SK-N-SH (cell line): ENCODE measurements around the gene LHFPL6. TPM values are rescaled to one million over a fixed set of nuclear protein-coding genes. Genes with fewer than 3 reads are reported as not detected.
A peak's percentile ranks its signal among the peaks of the same experiment; 100 is the strongest.

Experiments
- CTCF ChIA-PET: fragments of 300-600, 350-600 bp; formaldehyde crosslinking; extraction: SDS; loops from one replicate; lab custom pipeline; 2021; lab: Yijun Ruan, JAX
- POLR2A ChIA-PET: fragments of 350-600 bp; sonication (Branson Sonifier 250); formaldehyde crosslinking; extraction: SDS; loops from one replicate; lab custom pipeline; 2020; ENCODE audit warnings: antibody characterized with exemption, inconsistent platforms; lab: Yijun Ruan, JAX
- DNase-seq: peaks from one replicate; pipeline ENCODE4 v3.0.0; 2012
- H2AFZ ChIP-seq: fragments of 200-600 bp; sonication (generic); 2 replicates; pipeline ENCODE4 v1.8.1; 2016; ENCODE audit warnings: antibody characterized with exemption, mild to moderate bottlenecking, low read depth
- H3F3A ChIP-seq: fragments of 200-600 bp; sonication (generic); replicated peaks from 2 replicates; pipeline ENCODE3; 2016; ENCODE audit warnings: antibody characterized with exemption, mild to moderate bottlenecking; ENCODE audit not compliant: insufficient read depth
- H3K27ac ChIP-seq, 2 experiments: fragments of 200-500 bp in 1 of 2; fragments of 200-600 bp in 1 of 2; sonication (Bioruptor generic) in 1 of 2; sonication (generic), shearing (Covaris generic) in 1 of 2; 2 replicates each; pipeline versions ENCODE4 v1.5.1 to v1.6.1; 2014 to 2016; ENCODE audit warnings: low read depth in 2 of 2, inconsistent platforms in 1 of 2, low read length in 1 of 2, mild to moderate bottlenecking in 1 of 2, mixed read lengths in 1 of 2
- H3K27me3 ChIP-seq: fragments of 200-600 bp; sonication (generic), shearing (Covaris generic); 2 replicates; pipeline ENCODE4 v1.6.1; 2016; ENCODE audit warnings: mixed run types; ENCODE audit not compliant: insufficient read depth
- H3K36me3 ChIP-seq, 2 experiments: fragments of 200-500 bp in 1 of 2; fragments of 200-600 bp in 1 of 2; sonication (Bioruptor generic) in 1 of 2; sonication (generic) in 1 of 2; replicated peaks in 1 of 2; 2 replicates each; pipeline versions ENCODE3 to v1.5.1; 2014 to 2016; ENCODE audit warnings: low read length in 1 of 2, mild to moderate bottlenecking in 1 of 2; ENCODE audit not compliant: insufficient read depth in 2 of 2, control insufficient read depth in 1 of 2
- H3K4me1 ChIP-seq, 2 experiments: fragments of 200-500 bp in 1 of 2; fragments of 200-600 bp in 1 of 2; sonication (Bioruptor generic) in 1 of 2; sonication (generic), shearing (Covaris generic) in 1 of 2; 2 replicates each; pipeline versions ENCODE4 v1.5.1 to v1.6.1; 2014 to 2016; ENCODE audit warnings: low read depth in 1 of 2, low read length in 1 of 2, mixed run types in 1 of 2; ENCODE audit not compliant: insufficient read depth in 2 of 2, control insufficient read depth in 1 of 2
- H3K4me2 ChIP-seq: fragments of 200-600 bp; sonication (generic), shearing (Covaris generic); 2 replicates; pipeline ENCODE4 v1.6.1; 2017; ENCODE audit warnings: mixed run types
- H3K4me3 ChIP-seq, 2 experiments: fragments of 200-500 bp in 1 of 2; fragments of 200-600 bp in 1 of 2; sonication (Bioruptor generic) in 1 of 2; sonication (generic), shearing (Covaris generic) in 1 of 2; 2 replicates each; pipeline versions ENCODE4 v1.5.1 to v1.8.1; 2014 to 2016; ENCODE audit warnings: low read depth in 2 of 2, inconsistent platforms in 1 of 2, low read length in 1 of 2, mild to moderate bottlenecking in 1 of 2, mixed read lengths in 1 of 2, moderate library complexity in 1 of 2
- H3K79me2 ChIP-seq: fragments of 200-600 bp; sonication (generic); 2 replicates; pipeline ENCODE4 v1.8.1; 2017; ENCODE audit warnings: mild to moderate bottlenecking; ENCODE audit not compliant: insufficient read depth
- H3K9ac ChIP-seq: fragments of 200-600 bp; sonication (generic); 2 replicates; pipeline ENCODE4 v1.6.1; 2017; ENCODE audit warnings: mixed run types
- H3K9me2 ChIP-seq: fragments of 200-600 bp; sonication (generic); 2 replicates; pipeline ENCODE4 v1.6.1; 2017; ENCODE audit warnings: mixed run types
- H3K9me3 ChIP-seq: fragments of 200-600 bp; sonication (generic); 2 replicates; pipeline ENCODE4 v1.6.1; 2017; ENCODE audit warnings: mixed run types, mild to moderate bottlenecking, moderate library complexity
- H4K20me1 ChIP-seq: fragments of 200-600 bp; sonication (generic); 2 replicates; pipeline ENCODE4 v1.6.1; 2017; ENCODE audit warnings: mild to moderate bottlenecking, mixed run types; ENCODE audit not compliant: insufficient read depth
- CHD2 ChIP-seq: fragments of 150-350 bp; IDR thresholded peaks from 2 replicates; pipeline ENCODE4 v1.6.1; 2018; ENCODE audit warnings: low read length; ENCODE audit not compliant: partially characterized antibody
- ELF1 ChIP-seq: IDR thresholded peaks from 2 replicates; pipeline ENCODE4 v1.4.0; 2012
- FOXJ3 ChIP-seq: sonication (generic); formaldehyde crosslinking; IDR thresholded peaks from 2 replicates; pipeline ENCODE4 v1.5.1; 2020; ENCODE audit warnings: mild to moderate bottlenecking, missing genetic modification reagents
- FOXM1 ChIP-seq: IDR thresholded peaks from 2 replicates; pipeline ENCODE4 v1.4.0; 2012; ENCODE audit warnings: low read depth, mild to moderate bottlenecking
- GABPA ChIP-seq: IDR thresholded peaks from 2 replicates; pipeline ENCODE4 v1.4.0; 2012; ENCODE audit warnings: low read depth, mild to moderate bottlenecking
- GATA2 ChIP-seq: sonication (generic); formaldehyde crosslinking; IDR thresholded peaks from 2 replicates; pipeline ENCODE4 v1.5.0; 2020; ENCODE audit warnings: mild to moderate bottlenecking, missing genetic modification reagents
- IRF3 ChIP-seq: fragments of 150-350 bp; IDR thresholded peaks from 2 replicates; pipeline ENCODE4 v1.6.1; 2016; ENCODE audit warnings: mild to moderate bottlenecking, low read depth, low read length
- MEF2A ChIP-seq: IDR thresholded peaks from 2 replicates; pipeline ENCODE4 v1.4.0; 2012; ENCODE audit warnings: low read depth, borderline replicate concordance
- NFIC ChIP-seq: IDR thresholded peaks from 2 replicates; pipeline ENCODE4 v1.4.0; 2012; ENCODE audit warnings: borderline replicate concordance
- POLR2AphosphoS5 ChIP-seq: IDR thresholded peaks from 2 replicates; pipeline ENCODE4 v1.6.1; 2012; ENCODE audit warnings: low read depth, low read length
- RFX5 ChIP-seq: IDR thresholded peaks from 2 replicates; pipeline ENCODE4 v1.6.1; 2012; ENCODE audit warnings: mild to moderate bottlenecking, improper control_type of control experiment, low read length
- SMC3 ChIP-seq: IDR thresholded peaks from 2 replicates; pipeline ENCODE4 v1.6.1; 2012; ENCODE audit warnings: low read depth, low read length, improper control_type of control experiment
- TAF1 ChIP-seq: IDR thresholded peaks from 2 replicates; pipeline ENCODE4 v1.6.1; 2012; ENCODE audit warnings: low read depth, mild to moderate bottlenecking, low read length, moderate library complexity, borderline replicate concordance
- TEAD4 ChIP-seq: IDR thresholded peaks from 2 replicates; pipeline ENCODE4 v1.4.0; 2012; ENCODE audit warnings: mild to moderate bottlenecking, borderline replicate concordance; ENCODE audit not compliant: insufficient read depth
- USF2 ChIP-seq: fragments of 150-350 bp; IDR thresholded peaks from 2 replicates; pipeline ENCODE4 v1.6.1; 2017; ENCODE audit warnings: antibody characterized with exemption, low read length, low read depth, borderline replicate concordance
- WGBS: methylation state at CpG from one replicate; pipeline ENCODE4 v1.1.6; 2017; ENCODE audit warnings: low lambda C conversion rate; 5-methylcytosine and 5-hydroxymethylcytosine counted together
- polyA plus RNA-seq, 3 experiments: library from polyadenylated mRNA; depleted of rRNA; stranded (reverse); fragments of >200 nt; gene quantifications; 2 replicates each; pipeline ENCODE4 v1.2.3, GENCODE V29; 2012

LHFPL6 gene
- polyA plus RNA-seq, 1 of the 3 experiments (the other 2 are of a cell fraction) = 22.2 TPM

- no peaks in the 10 kb centered on the region for H3K4me1 ChIP-seq
- no peaks in the 10 kb centered on the region for H3F3A ChIP-seq
- H3K27ac ChIP-seq = no peak overlapping the region
- no peaks in the 10 kb centered on the region for H3K36me3 ChIP-seq
- no peak overlapping the region for H2AFZ ChIP-seq
- TF ChIP-seq CHD2 = no peak
- H3K4me2 ChIP-seq = 0 out of 2 replicates have a peak overlapping the region, but pooled peaks have one; percentile 6
- H4K20me1 ChIP-seq = no peaks in the 10 kb centered on the region
- CTCF ChIA-PET = no interaction called here
- H3K9me3 ChIP-seq = no peaks in the 10 kb centered on the region
- H3K79me2 ChIP-seq = no peaks in the 10 kb centered on the region
- DNase-seq = no peak
- 18% methylated on average over 3 of the region's 4 CpGs for WGBS
- H3K4me3 ChIP-seq = no peak overlapping the region
- POLR2A ChIA-PET = no interaction called here
- no peak overlapping the region for H3K9ac ChIP-seq
- H3K9me2 ChIP-seq = no peaks in the 10 kb centered on the region
- no peaks in the 10 kb centered on the region for H3K27me3 ChIP-seq
Measured at GRCh38 chr13:39311619-39312018, 291.4 kb downstream of the LHFPL6 start.

GRCh38 chr13:39310961-39311360 is 292.0 kb downstream of the LHFPL6 start:
- TF ChIP-seq TEAD4 (no peak), SMC3 (no peak), GATA2 (no peak), POLR2AphosphoS5 (no peak), ELF1 (no peak), RFX5 (no peak), FOXJ3 (CRISPR knock-in tag) (no peak), USF2 (no peak), NFIC (no peak), TAF1 (no peak), MEF2A (no peak), IRF3 (no peak), FOXM1 (no peak), GABPA (no peak)
- Histone ChIP-seq H3K4me2 (0 out of 2 replicates have a peak overlapping the region, but pooled peaks have one; percentile 6), H3K9me2 (no peaks in the 10 kb centered on the region), H3K79me2 (no peaks in the 10 kb centered on the region), H3K36me3 (no peaks in the 10 kb centered on the region), H2AFZ (no peak overlapping the region), H3K4me1 (no peaks in the 10 kb centered on the region), H3K27ac (no peak overlapping the region), H4K20me1 (no peaks in the 10 kb centered on the region), H3K27me3 (no peaks in the 10 kb centered on the region), H3K4me3 (no peak overlapping the region), H3K9me3 (no peaks in the 10 kb centered on the region), H3F3A (no peaks in the 10 kb centered on the region), H3K9ac (no peak overlapping the region)
- POLR2A ChIA-PET = no interaction called here
- CTCF ChIA-PET = no interaction called here
- no peak for DNase-seq
- 41% methylated on average over 4 of the region's 4 CpGs for WGBS
